Measurements from ENCODE around the gene GIPC3. TPM values are rescaled to one million over a fixed set of nuclear protein-coding genes. Genes with fewer than 3 reads are reported as not detected.

GIPC3 gene
- total and polyA plus RNA-seq, 2 of the 8 experiments (the other 6 are each of a cell fraction or from before 2014, with no cell fraction given), result 1.0 to 1.2 TPM

GRCh38 chr19:3547301-3547731, 38.0 kb upstream of the GIPC3 start:
- H3K4me2 ChIP-seq (ENCODE audit: insufficient read depth in 1 of 2, low read depth in 2 of 2, low read length in 2 of 2), result no peak overlapping the region
- H3K23me2 ChIP-seq (ENCODE audit: low read depth, low read length), result no peaks in the 10 kb centered on the region
- H2BK15ac ChIP-seq (ENCODE audit: low read length), result no peak overlapping the region
- H4K8ac ChIP-seq (ENCODE audit: extremely low read depth, insufficient read depth, low read length), result no peak overlapping the region
- no peak overlapping the region for H2BK5ac ChIP-seq (ENCODE audit: low read depth, low read length)
- no peaks in the 10 kb centered on the region for H3K9me3 ChIP-seq (ENCODE audit: insufficient read depth in 2 of 2, low read depth in 1 of 2, low read length in 1 of 2)
- no peak overlapping the region for H2BK120ac ChIP-seq (replicated peaks; ENCODE audit: low read depth, low read length)
- H4K5ac ChIP-seq (ENCODE audit: insufficient read length, low read depth, low read length), result no peak overlapping the region
- WGBS, 2 experiments (ENCODE audit: extremely low coverage in 1 of 2, insufficient coverage in 1 of 2, insufficient read length in 1 of 2, insufficient replicate concordance in 2 of 2, low coverage in 1 of 2, low lambda C conversion rate in 2 of 2, missing lambda C conversion rate in 1 of 2), result 94% methylated on average over 14 of the region's 15 CpGs; no CpG with 5 or more reads in 1 of the 2 experiments
- H2BK12ac ChIP-seq (ENCODE audit: low read depth, low read length), result peak overlapping the region; percentile 27; the same call in 1 of the 2 replicates
- H3K4me3 ChIP-seq (ENCODE audit: extremely low read depth in 1 of 4, insufficient read depth in 2 of 4, low read depth in 3 of 4, low read length in 4 of 4), result no peak overlapping the region
- no peak overlapping the region for H3K4ac ChIP-seq (replicated peaks; ENCODE audit: insufficient read length, low read depth, low read length)
- CTCF ChIA-PET (ENCODE audit: partially characterized antibody), result interaction anchor here (1.2 to 7.5 kb wide), 5 partner anchors 11 to 31 kb away, joined by 4 to 66 read pairs (median 51); partner anchors contain the start of gene MFSD12
- no peak overlapping the region for H2AFZ ChIP-seq (ENCODE audit: low read length)
- no peak overlapping the region for H4K91ac ChIP-seq (replicated peaks; ENCODE audit: insufficient read length, low read length)
- no peak overlapping the region for H3K18ac ChIP-seq (ENCODE audit: extremely low read depth, low read length)
- no peaks in the 10 kb centered on the region for H3K4me1 ChIP-seq (replicated peaks in 1 of 4; ENCODE audit: control insufficient read depth in 3 of 4, insufficient read depth in 4 of 4, low read length in 3 of 4)
- POLR2A ChIA-PET (ENCODE audit: partially characterized antibody), result interaction anchor here (1.0 to 2.6 kb wide), 5 partner anchors 10 to 732 kb away, joined by 3 to 12 read pairs (median 7); partner anchors contain the start of genes MFSD12 and SHD
- peaks cover 8 to 24% of the 10 kb centered on the region in 2 experiments for H4K20me1 ChIP-seq (replicated peaks in 1 of 2; ENCODE audit: control insufficient read depth in 1 of 2, insufficient read depth in 2 of 2, low read length in 2 of 2)
- no peak overlapping the region for H2AK5ac ChIP-seq (ENCODE audit: low read depth, low read length)
- no peak overlapping the region for H3K56ac ChIP-seq (replicated peaks; ENCODE audit: insufficient read length, low read depth, low read length)
- FAIRE-seq (no peak), DNase-seq (ENCODE audit: low read depth in 1 of 2, low spot score in 2 of 2) (no peak)
- no peaks in the 10 kb centered on the region for H3K27me3 ChIP-seq (replicated peaks in 1 of 4; ENCODE audit: control insufficient read depth in 3 of 4, extremely low read depth in 1 of 4, insufficient read depth in 3 of 4, low read length in 3 of 4)
- H3K79me2 ChIP-seq (ENCODE audit: control insufficient read depth in 1 of 2, insufficient read depth in 2 of 2, low read length in 2 of 2), result no peaks in the 10 kb centered on the region
- no peaks in the 10 kb centered on the region for H3K79me1 ChIP-seq (ENCODE audit: low read depth, low read length)
- H3K14ac ChIP-seq (ENCODE audit: insufficient read length), result no peak overlapping the region
- H3K9ac ChIP-seq (replicated peaks in 1 of 4; ENCODE audit: extremely low read depth in 1 of 4, low read depth in 3 of 4, low read length in 3 of 4), result no peak overlapping the region
- H2BK20ac ChIP-seq (ENCODE audit: low read length), result no peak overlapping the region
- H3K36me3 ChIP-seq (ENCODE audit: control insufficient read depth in 2 of 4, insufficient read depth in 4 of 4, low read length in 3 of 4), result peaks cover 0 to 5% (median 1%) of the 10 kb centered on the region in 4 experiments; a peak in 2 of 8 replicates
- no peak overlapping the region for H3K27ac ChIP-seq (ENCODE audit: low read depth, low read length)
- TF ChIP-seq CTBP2 (IDR thresholded peaks at IDR 0.05; ENCODE audit: borderline replicate concordance, insufficient read depth, insufficient read length, low read length) (no peak), GTF2F1 (IDR thresholded peaks at IDR 0.05; ENCODE audit: borderline replicate concordance, low read depth, low read length) (no peak), HDAC2 (IDR thresholded peaks at IDR 0.05; ENCODE audit: borderline replicate concordance in 1 of 2, low read depth in 2 of 2, low read length in 2 of 2) (peak in 1 of 2 experiments; percentile 77; a peak in 1 of 4 replicates), CEBPB (IDR thresholded peaks at IDR 0.05; ENCODE audit: low read depth, low read length) (no peak), RAD21 (IDR thresholded peaks at IDR 0.05 in 1 of 2, conservative IDR thresholded peaks at IDR 0.05 in 1 of 2; ENCODE audit: low read depth in 2 of 2, low read length in 2 of 2) (peak in 1 of 2 experiments; percentile 33; a peak in 2 of 4 replicates), CTCF (IDR thresholded peaks at IDR 0.05; ENCODE audit: control extremely low read depth in 1 of 3, insufficient read depth in 1 of 3, low read depth in 1 of 3, low read length in 3 of 3) (peak; percentile 60 to 70 (median 61)), KDM1A (IDR thresholded peaks at IDR 0.05; ENCODE audit: borderline replicate concordance, low read length) (peak; percentile 90; the same call in 1 of the 2 replicates)
- no peak overlapping the region for H3K23ac ChIP-seq (ENCODE audit: insufficient read length)
